ENCODE results near the gene NRF1.

GRCh38 chr7:129646369-129647021, 35.0 kb downstream of the NRF1 start:
- TF ChIP-seq POLR2A (IDR thresholded peaks at IDR 0.05; ENCODE audit: low read depth, low read length) (no peak), POLR2AphosphoS5 (IDR thresholded peaks at IDR 0.05; ENCODE audit: low read depth, low read length) (no peak), TAF1 (IDR thresholded peaks at IDR 0.05; ENCODE audit: low read depth, low read length) (no peak), SPI1 (IDR thresholded peaks at IDR 0.05; ENCODE audit: low read depth, low read length) (no peak), PAX5 (IDR thresholded peaks at IDR 0.05; ENCODE audit: insufficient read depth, low read length, severe bottlenecking) (no peak)
